Stimulated activated CD4-positive, alpha-beta T cell treated with anti-CD3 and anti-CD28 coated beads, Interleukin-4, amount 100 ng/mL, for 48 hours (primary cell): ENCODE measurements around the gene PHF2.

Experiments
- DNase-seq, 2 donors: peaks; one replicate each; pipeline ENCODE4 v3.0.0-alpha.2; 2020; ENCODE audit warnings: low read depth in 2 of 2

The PHF2 gene

DNA sequence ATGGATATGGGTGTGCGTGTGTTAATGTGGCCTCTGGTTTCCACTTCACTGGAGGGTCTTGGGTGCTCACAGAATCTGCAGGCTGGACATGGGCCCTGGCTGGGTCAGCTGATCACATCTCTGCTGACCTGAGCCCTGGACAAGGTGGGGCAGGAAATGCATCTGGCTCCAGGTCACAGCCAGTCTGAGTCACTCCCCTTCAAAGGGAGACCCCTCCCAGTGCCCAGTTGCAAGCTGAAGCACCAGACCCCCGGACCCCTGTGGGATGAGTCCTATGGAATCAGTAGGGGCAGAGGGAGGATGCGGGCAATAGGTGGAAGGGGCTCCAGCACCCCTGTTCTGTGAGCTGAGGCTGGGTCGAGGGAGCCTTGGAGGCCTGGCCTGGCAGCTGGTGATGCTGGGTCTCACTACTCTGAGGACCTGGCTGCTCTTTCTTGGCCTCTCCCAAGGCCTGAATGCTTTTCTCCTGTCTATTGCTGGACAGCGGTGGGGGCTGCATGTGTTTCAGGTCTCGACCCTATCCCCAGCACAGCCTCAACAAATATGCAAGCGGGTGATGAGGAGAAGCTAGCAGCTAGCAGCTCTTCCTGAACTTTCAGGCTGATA lies 54.5 kb downstream of the PHF2 start:
- no peak for DNase-seq

DNA sequence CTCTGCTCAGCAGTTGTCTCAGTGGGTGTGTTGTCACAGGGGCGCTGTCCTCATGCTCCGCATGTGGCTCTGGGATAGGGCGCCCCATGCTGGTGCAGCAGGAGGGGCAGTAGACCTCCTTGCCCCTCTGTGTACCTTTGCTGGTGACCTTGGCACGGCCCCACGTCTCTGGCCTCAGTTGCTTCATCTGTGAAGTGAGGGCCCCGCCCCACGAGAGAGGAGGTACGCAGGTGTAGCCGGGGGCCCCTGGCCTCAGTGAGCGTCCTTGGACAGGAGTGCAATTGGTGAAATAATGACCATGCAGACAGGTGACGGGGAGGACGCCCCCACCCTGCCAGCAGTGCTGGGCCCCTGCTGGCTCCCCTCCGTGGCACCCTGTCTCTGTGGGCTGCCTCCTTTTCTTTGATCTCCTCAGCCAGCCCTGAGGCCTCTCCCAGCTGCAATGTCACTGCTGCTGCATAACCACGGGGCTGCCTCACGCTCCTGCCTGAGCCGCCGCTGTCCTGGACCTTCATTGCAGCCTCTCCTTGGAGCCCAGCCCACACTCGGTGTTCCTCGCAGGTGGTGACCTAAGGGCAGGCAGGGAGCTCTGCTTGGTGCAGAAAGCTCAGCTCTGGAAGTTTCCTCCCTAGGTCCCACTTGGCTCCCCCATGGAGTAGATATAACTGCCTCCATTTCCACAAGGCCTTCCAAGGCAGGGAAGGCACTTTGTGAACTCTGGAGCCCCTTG lies 57.3 kb downstream of the PHF2 start:
- DNase-seq = no peak

DNA sequence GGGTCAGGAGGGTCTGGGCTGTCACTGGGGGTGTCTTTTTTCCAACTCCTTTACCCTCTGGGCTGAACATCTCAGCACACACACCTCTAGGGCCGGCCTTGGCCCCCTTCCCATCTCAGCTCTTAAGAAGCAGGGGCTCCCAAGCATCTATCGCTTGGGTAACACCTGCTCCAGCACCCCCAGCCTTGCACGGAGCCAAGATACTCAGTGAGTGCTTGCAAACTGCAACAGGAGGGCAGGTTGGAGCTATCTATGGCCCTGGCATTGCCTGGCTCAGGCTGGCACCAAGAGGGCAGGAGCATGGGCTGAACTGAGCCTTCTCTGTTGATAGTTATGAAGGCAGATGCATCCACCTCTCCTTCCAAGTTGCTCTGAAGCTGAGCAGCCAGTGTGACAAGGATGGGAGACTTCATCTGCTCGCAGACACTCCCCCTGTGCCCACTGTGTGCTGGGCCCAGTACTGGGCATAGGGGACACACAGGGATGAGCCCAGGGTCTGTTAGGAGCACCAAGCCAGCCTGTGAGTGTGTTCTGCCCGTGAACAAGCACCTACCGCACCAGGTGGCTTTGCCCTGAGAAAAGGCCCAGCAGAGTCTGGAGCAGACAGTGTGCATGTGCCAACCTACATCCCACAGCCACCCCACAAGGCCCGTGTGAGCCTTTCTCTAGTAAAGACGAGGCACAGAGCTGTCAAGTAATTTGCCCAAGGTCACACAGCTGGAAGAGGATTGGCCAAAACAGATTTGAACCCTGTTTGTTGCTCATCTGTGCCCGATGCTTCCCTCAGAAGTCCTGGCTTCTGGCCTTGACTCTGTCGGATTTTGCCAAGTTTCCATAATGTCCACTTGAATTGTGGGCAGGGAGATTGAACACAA lies 58.2 kb downstream of the PHF2 start:
- no peak for DNase-seq

DNA sequence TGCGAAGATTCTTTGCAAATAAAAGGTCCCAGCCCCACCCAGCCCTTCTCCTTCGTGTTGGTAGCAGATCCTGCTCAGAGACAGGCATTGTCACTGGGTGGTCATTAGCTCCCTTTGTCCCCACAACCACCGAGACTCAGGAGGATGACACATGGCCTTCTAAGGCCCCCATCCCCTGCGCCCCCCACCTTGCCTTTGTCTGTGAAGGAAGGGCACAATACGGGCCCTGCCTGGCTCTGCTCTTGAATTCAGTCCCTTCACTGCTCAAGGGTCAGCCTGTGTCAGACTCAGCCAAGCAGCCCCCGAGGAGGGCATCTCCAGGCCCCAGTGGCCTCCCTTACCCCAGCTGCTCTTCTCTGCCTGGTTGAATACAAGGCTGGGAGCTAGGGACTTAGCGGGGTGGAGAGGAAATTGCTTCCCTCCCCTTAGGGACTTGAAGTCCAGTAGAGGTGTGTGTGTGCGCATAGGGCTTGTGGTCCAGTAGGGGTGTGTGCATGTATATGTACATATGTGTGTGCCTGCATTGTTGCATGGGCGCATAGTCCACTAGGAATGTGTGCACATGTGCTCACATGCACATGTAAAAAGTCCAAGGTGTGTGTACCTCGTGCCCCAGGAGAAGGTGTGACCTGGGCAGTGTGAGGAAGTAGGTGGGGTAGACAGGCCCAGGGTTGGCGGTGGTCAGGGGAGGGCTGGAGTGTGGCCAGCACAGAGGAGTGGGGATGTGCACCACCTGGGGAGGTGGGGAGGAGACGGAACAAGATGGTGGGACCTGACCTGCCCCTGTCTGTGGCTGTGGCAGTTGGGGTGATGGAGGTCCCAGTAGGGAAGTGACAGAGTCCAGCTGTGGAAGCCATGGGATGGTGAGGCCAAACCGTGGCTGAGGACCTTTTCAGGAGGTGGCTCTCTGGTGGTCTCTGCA lies 59.1 kb downstream of the PHF2 start:
- DNase-seq = no peak

DNA sequence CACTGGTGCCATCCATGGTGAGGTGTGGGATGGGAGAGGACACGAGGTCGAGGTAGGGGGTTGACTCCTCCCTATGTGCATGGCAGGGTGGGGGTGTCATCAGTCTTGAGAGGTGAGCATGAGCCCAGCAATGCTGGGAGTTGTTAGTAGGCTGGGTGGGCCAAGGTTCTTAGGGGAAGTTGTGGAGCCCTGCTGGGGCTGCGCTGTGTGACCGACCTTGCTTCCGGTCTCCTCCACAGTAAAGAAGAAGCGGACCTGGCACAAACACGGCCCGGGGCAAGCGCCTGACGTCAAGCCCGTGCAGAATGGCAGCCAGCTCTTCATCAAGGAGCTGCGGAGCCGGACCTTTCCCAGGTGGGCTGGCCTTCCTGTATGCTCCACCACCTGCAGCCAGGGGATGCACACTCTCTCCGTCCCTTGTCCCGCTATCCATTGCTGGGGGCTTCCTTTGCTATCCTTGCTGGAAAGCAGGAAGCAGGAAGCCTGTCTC lies 59.8 kb downstream of the PHF2 start:
- DNase-seq = no peak

DNA sequence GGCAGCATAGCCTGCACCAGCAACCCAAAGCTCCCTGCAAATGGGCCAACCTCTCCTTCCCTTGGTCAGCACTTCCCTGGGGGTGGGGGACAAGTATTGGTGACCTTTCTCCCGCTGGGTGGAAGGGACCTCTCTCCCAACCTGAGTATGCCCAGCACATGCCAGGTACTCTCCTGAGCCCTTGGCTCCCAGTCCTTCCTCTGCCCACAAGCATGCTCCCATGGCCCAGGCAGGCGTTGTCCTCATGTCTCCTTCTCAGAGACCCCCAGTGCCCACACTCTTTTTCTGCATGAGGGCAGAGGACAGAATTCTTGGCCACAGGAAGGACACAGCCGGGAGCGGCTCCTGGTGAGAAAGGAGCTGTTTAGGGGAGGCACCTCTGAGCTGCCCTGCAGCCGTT lies 60.3 kb downstream of the PHF2 start:
- no peak for DNase-seq

DNA sequence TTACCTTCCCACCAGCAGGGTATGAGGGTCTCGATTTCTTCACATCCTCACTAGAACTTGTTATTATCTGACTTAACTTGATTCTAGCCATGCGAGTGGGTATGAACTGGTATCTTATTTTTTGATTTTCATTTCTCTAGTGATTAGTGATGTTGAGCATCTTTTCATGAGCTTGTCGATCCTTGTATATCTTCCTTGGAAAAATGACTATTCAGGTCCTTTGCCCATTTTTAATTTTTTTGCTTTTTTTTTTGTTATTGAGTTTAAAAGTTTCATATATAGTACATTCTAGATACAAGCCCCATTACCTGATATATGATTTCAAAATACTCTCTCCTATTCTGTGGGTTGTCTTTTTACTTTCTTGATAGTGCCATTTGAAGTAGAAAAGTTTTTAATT lies 61.5 kb downstream of the PHF2 start:
- no peak for DNase-seq

DNA sequence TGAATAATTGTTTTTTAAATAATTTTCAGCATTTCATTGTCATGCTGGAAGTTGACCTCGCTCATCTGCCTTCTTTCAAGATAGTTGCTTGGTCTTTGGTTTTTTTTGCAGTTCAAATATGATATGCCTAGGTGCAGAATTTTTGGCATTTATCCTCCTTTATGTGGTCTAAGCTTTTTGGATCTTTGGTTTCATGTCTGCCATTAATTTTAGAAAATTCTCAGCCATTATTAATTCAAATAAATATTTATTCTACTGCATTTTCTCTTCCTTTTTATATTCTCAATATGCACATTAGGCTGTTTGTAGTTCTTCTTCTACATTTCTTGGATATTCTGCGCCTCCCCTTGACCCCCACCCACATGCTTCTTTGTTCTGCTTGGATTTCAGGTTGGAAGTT lies 63.6 kb downstream of the PHF2 start:
- no peak for DNase-seq

DNA sequence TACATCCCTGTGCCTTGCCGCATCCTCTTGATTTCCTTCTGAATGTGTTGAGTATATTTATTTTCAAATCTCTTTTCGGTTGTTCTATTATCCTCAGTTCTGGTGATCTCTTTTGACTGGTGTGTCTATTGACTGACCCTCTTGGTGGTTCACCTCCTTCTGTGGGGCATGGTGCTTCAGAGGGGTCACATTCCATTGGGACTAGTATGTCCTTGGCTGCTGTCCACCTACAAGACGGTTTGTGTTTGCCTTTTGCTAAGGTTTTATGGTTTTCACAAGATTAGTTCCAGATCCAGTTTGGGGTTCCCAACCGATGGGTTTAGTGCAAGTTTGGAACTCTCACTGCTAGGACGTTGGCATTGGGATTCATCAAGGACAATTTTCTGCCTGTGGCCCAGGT lies 66.6 kb downstream of the PHF2 start:
- no peak for DNase-seq

DNA sequence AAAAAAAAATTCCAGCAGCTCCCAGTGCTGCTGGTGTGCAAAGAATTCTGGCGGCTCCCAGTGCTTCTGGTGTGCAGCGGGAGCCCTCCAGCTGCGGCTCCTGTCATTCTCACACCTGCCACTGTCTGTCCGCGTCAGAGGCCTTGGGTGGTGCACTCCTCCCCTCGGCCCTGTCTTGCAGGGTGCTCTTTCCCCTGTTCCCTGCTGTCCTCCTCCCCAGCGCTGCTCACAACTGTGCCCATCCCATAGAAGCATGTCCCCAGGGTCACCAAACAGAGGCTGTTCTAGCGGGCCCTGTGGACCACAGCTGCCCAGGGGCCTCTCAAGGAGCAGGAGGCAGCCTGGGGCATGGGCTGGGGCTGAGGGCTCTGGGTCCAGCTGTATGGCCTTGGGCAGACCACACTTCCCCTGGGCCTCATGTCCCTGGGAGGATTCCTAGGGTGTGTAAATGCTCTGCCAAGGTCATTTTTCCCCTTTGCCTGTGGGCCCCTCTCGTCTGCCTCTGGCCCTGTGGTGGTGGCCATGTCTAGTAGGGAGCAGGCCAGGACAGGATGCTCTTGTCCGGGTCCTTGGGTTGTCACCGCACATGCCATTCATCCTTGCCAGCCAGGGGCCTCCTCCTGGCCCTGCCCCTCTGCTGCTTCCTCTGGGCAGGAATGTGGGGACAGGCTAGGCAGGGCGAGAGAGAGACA lies 68.2 kb downstream of the PHF2 start:
- no peak for DNase-seq

DNA sequence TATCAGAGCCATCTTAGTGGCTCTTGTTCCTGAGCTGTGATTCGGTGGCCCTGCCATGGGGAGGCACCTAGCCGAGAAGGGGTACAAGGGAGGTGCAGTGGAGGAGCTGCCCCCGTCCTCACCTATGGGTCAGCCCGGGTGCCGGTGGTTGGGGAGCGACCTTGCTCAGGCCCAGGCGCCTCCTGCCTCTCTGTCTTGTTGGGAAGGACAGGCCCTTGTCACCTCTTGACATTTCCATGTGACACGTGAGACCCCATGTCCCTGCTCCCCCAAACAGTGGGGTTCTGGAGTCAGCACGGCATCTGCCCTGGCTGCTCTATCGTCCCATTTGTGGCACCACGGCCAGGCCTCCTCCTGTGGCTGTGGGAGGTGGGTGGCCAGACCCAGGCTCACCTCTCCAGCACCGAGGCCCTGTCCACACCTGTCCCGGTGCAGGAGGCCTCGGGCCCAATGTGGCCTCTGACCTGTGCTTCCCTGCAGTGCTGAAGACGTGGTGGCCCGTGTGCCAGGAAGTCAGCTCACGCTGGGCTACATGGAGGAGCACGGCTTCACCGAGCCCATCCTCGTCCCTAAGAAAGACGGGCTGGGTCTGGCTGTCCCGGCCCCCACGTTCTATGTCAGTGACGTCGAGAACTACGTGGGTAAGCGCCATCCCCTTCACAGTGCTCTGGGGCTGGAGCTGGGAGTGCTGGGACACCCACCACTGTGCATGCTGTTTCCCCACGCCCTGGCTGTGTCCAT lies 68.9 kb downstream of the PHF2 start:
- no peak for DNase-seq

DNA sequence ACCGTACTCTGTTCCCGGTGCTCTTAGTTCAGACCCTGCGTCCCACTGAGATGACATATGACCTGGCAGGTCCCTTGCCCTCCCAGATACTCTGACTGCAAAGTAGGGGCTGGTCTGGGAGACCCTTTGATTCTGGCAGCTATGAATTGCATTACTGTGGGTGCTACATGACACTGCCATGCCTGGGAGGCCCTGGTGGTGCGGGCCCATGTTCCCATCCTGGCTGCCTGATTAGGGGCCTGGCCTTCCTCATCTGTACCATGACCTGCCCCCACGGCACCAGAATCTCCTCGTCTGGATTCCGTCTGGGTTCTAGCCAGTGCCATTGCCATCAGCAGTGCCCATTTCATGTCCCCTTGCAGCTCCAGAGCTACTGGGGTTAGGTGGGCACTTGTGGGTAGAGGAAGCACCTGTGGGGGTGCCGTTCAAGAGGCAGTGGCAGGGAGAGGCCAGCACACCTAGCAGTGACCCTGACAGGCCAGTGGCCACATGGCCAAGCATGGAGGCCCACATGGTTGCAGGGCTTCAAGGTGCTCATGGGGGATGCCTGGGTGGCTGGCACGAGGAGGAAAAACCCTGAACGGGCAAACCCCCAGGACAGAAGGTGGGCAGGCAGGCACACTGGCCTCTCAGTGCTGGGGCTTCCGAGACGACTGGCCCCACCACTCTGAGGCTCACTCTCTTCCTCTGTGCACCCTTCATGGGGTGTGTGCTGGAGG lies 69.7 kb downstream of the PHF2 start:
- no peak for DNase-seq

DNA sequence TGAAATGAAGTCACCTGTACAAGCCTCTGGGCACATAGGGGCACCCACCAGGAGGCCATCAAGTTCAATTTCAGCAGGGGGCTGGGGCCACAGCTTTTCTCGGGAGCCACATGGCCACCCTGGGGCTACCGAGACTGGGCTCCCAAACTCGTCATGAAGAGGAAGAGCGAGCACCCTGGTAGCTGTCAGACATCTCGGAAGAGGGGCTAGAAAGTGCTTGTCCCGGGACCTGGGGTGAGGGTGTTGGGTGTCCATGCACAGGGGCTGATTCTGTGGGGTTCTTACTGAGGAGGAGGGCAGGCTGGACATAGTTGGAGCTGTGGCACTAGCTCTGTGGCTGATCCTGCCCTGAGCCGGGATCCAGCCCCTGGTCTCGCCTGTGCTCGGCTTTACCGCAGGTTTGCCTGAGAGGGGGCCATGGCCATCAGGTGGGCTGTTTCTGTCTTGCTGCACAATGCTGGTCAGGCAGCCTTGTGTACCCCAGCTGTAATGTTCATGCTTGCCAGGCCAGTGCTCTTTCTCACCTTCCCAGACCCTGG lies 70.3 kb downstream of the PHF2 start:
- no peak for DNase-seq

DNA sequence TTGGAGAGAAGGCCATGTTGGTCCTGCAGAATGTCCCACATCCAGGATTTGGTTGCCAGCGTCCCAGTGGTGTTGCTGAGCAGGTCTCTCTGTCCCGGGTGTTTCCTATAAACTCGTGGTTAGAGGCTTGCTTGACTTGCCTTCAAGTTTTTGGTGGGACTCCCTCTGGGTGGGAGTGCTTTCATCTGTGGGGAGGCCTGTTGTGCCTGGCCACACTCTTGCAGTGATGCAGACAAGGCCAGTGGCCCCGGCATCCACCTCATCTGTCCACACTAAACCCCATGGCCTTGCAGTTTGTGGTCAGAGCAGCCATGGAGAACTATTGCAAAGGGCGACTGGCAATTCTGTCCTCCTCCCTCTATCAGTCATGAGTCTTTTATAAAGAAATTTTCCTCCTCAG lies 71.8 kb downstream of the PHF2 start:
- DNase-seq = no peak

DNA sequence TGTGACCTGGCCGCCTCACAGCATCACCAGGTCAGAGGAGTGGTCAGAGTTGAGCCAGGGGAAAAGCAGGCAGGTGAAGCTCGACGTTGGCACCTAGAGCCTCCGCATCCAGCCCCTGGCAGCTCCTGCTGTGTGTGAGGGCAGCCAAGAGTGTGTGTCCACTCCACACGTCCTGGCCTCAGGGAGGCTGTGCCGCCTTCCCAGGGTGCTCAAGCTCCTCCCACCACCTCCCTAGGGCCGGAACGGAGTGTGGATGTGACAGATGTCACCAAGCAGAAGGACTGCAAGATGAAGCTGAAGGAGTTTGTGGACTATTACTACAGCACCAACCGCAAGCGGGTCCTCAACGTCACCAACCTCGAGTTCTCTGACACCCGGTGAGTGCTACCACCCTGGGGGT lies 72.5 kb downstream of the PHF2 start:
- no peak for DNase-seq

DNA sequence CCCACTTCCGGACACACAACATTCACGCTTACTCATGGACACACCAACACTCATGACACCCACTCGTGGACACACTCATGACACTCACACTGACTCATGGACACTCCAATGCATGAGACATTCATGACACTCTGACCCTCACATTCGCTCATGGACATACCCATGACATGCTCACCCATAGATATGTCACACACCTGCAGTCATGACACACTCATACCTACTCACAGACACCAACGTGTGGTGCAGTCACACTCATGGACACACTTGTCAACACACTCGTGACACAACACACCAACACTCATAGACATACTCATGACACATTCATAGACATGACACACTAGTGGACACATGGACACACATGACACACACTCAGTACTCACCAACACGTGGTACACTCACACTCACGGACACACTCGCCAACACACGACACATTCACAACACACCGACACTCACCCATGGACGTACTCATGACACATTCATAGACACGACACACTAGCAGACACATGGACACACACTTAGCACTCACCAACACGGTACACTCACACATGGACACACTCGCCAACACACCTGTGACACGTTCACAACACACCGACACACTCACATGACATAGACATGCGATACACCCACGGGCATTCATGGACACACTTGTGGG lies 73.4 kb downstream of the PHF2 start:
- DNase-seq = no peak

DNA sequence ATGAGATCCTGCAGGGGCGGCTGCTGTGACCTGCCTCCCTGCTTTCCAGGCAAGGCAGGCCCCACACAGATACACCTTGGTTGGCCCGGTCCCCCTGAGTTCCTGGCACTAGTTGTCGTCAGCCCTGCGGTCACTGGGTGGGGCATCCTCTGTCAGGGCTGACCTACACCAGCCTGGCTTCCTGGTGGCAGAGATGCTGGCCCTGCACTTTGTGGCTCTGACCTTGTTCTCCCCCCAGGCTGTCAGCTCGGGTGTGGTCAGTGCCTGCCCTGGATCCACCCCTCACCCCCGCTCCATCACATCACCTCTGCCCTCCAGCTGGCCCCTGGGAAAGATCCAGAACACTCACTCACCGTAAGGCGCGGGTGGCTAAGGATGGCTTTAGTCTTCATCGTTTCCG lies 74.1 kb downstream of the PHF2 start:
- no peak for DNase-seq

DNA sequence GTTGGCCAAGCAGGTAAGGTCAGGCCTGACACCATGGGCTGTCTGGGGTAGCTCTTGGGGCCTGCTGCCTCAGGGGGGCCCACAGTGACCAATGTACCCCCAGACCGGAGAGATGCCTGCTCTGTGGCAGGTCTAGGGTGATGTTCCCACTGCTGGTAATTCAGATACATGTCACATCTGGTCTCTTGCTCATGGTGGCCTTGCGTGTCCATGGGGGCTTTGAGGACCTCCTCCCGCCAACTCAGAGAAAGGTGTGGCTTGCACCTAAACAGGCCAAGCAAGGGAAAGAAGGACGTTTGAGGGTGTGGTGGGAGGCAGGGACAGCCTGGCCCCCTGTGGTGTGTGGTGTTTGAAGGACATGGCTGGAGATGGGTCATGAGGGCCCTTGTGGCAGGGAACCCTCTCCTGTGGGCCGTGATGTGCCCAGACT lies 75.2 kb downstream of the PHF2 start:
- DNase-seq = no peak
